Panc1 (cell line): ENCODE data around the gene MSI2. TPM values are rescaled to one million over a fixed set of nuclear protein-coding genes. Genes with fewer than 3 reads are reported as not detected.

Experiments
- ATAC-seq: fragments of 200-7000 bp; cut with Tn5 transposase; 2 replicates; pipeline ENCODE4 v1.9.1; 2020; ENCODE audit warnings: mild to moderate bottlenecking, moderate library complexity
- BruUV-seq: library from RNA; stranded (reverse); fragments of 400-500 nt; replicated peaks from 2 replicates; lab custom pipeline; 2021; lab: Mats Ljungman, UMichigan
- CTCF ChIA-PET: fragments of 300-600 bp; sonication (Branson Sonifier 250); formaldehyde crosslinking; loops from one replicate; lab custom pipeline; 2022; ENCODE audit warnings: antibody characterized with exemption; lab: Charles Lee
- POLR2A ChIA-PET: fragments of 300-600 bp; sonication (Branson Sonifier 250); formaldehyde crosslinking; loops from one replicate; lab custom pipeline; 2022; ENCODE audit warnings: antibody characterized with exemption; lab: Charles Lee
- DNase-seq: peaks from one replicate; pipeline ENCODE4 v3.0.0-alpha.2; 2010; ENCODE audit warnings: low read depth, low spot score
- H3K27ac ChIP-seq: 2 replicates; pipeline ENCODE4 v1.5.1; 2011; ENCODE audit warnings: mild to moderate bottlenecking, low read length, inconsistent platforms
- H3K27me3 ChIP-seq: fragments of 200-500 bp; sonication (Bioruptor generic); 2 replicates; pipeline ENCODE4 v1.6.0; 2014; ENCODE audit warnings: low read length, inconsistent platforms; ENCODE audit not compliant: control insufficient read depth, insufficient read depth
- H3K36me3 ChIP-seq: fragments of 200-500 bp; sonication (Bioruptor generic); 2 replicates; pipeline ENCODE4 v1.5.1; 2014; ENCODE audit warnings: inconsistent platforms, mild to moderate bottlenecking, low read length, moderate library complexity; ENCODE audit not compliant: control insufficient read depth, insufficient read depth
- H3K4me1 ChIP-seq: 2 replicates; pipeline ENCODE4 v1.5.1; 2011; ENCODE audit warnings: inconsistent platforms, mild to moderate bottlenecking, low read length, moderate library complexity; ENCODE audit not compliant: control insufficient read depth, insufficient read depth
- H3K4me3 ChIP-seq, 2 experiments: 2 replicates each; pipeline ENCODE4 v1.5.1; 2011 to 2012; ENCODE audit warnings: low read depth in 2 of 2, low read length in 2 of 2, mild to moderate bottlenecking in 2 of 2, inconsistent platforms in 1 of 2, moderate library complexity in 1 of 2
- H3K9me3 ChIP-seq: fragments of 200-500 bp; sonication (Bioruptor generic); 2 replicates; pipeline ENCODE4 v1.5.1; 2014; ENCODE audit warnings: low read depth, mild to moderate bottlenecking, inconsistent platforms, low read length, moderate library complexity; ENCODE audit not compliant: control insufficient read depth, insufficient read depth
- POLR2AphosphoS5 ChIP-seq: IDR thresholded peaks from 2 replicates; pipeline ENCODE4 v1.6.1; 2012; ENCODE audit warnings: mild to moderate bottlenecking, low read depth, low read length, moderate library complexity
- REST ChIP-seq, 2 experiments: IDR thresholded peaks; 2 replicates each; pipeline ENCODE4 v1.6.1; 2011 to 2012; ENCODE audit warnings: low read depth in 2 of 2, control low read depth in 1 of 2, low read length in 1 of 2, mild to moderate bottlenecking in 1 of 2, moderate library complexity in 1 of 2; ENCODE audit not compliant: insufficient read depth in 1 of 2
- SIN3A ChIP-seq: IDR thresholded peaks from 2 replicates; pipeline ENCODE4 v1.6.1; 2012; ENCODE audit warnings: low read depth, mild to moderate bottlenecking, low read length, moderate library complexity, borderline replicate concordance; ENCODE audit not compliant: insufficient read depth
- TCF7L2 ChIP-seq: IDR thresholded peaks from 2 replicates; pipeline ENCODE4 v1.6.1; 2011; ENCODE audit warnings: mild to moderate bottlenecking, low read depth, low read length, inconsistent platforms
- in situ Hi-C: cut with HindIII; loops from 2 replicates; pipeline ENCODE4 v1.10.0; 2016; ENCODE audit warnings: low sequenced_read_pairs, low pct_unique_long_range_greater_than_20kb
- intact Hi-C: fragments of 100-400 bp; cut with micrococcal nuclease; formaldehyde crosslinking; loops from one replicate; pipeline ENCODE4 v1.10.0; 2022; ENCODE audit not compliant: unreplicated experiment
- total RNA-seq: library from RNA; stranded (reverse); gene quantifications from one replicate; pipeline ENCODE4 v1.2.1, GENCODE V29; 2021; ENCODE audit not compliant: unreplicated experiment
- TF ChIP-seq, protein P1 (sequence below): fragments of 450-650 bp; IDR thresholded peaks from 2 replicates; pipeline ENCODE4 v1.5.1; 2017; ENCODE audit warnings: mild to moderate bottlenecking

MSI2 gene
- total RNA-seq, 1 experiment from 2014 or later = 38.5 TPM

- H3K27me3 ChIP-seq = no peaks in the 10 kb centered on the region
- in situ Hi-C loops = no loop called here
- ATAC-seq = peak; percentile 10; the same call in 1 of the 2 replicates
Observed at GRCh38 chr17:57530508-57530907, 274.2 kb downstream of the MSI2 start.

DNA sequence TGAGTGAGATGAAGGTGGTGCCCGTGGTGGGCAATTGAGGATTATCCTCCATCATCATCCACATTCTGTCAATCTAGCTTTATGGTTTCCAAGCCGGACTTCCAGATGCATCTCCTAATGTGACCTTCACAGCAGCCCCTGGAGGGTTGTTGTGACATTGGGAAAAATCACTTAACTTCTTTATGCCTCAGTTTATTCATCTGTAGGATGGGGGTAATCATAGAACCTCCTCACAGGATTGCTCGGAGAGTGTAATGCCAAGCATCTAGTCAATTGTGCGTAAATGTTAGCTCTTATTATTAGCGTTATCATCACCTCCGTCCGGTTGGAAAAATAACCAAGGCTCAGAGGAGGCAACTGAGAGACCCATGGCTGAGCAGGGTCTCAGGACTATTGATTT is 274.8 kb downstream of the MSI2 start:
- DNase-seq (no peak), ATAC-seq (no peak)
- BruUV-seq = no TSS peak
- CTCF ChIA-PET = no interaction called here
- intact Hi-C loops (no loop called here), in situ Hi-C loops (no loop called here)
- POLR2A ChIA-PET = no interaction called here
- Histone ChIP-seq H3K9me3 (no peaks in the 10 kb centered on the region), H3K36me3 (no peaks in the 10 kb centered on the region), H3K4me1 (no peaks in the 10 kb centered on the region), H3K27me3 (no peaks in the 10 kb centered on the region), H3K4me3 (no peak overlapping the region), H3K27ac (no peak overlapping the region)
- TF ChIP-seq SIN3A (no peak), TCF7L2 (no peak), POLR2AphosphoS5 (no peak), REST (IDR thresholded peaks at IDR 0.05; ENCODE audit: insufficient read depth in 1 of 2, low read depth in 2 of 2, low read length in 1 of 2) (no peak)
- TF ChIP-seq, protein P1, sequence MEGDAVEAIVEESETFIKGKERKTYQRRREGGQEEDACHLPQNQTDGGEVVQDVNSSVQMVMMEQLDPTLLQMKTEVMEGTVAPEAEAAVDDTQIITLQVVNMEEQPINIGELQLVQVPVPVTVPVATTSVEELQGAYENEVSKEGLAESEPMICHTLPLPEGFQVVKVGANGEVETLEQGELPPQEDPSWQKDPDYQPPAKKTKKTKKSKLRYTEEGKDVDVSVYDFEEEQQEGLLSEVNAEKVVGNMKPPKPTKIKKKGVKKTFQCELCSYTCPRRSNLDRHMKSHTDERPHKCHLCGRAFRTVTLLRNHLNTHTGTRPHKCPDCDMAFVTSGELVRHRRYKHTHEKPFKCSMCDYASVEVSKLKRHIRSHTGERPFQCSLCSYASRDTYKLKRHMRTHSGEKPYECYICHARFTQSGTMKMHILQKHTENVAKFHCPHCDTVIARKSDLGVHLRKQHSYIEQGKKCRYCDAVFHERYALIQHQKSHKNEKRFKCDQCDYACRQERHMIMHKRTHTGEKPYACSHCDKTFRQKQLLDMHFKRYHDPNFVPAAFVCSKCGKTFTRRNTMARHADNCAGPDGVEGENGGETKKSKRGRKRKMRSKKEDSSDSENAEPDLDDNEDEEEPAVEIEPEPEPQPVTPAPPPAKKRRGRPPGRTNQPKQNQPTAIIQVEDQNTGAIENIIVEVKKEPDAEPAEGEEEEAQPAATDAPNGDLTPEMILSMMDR = no peak

More at GRCh38 chr17:57530508-57530907, 274.2 kb downstream of the MSI2 start:
- H3K4me1 ChIP-seq = no peaks in the 10 kb centered on the region
- TF ChIP-seq TCF7L2 = no peak
- TF ChIP-seq SIN3A = no peak
- TF ChIP-seq, protein P1 = no peak
- TF ChIP-seq REST (IDR thresholded peaks at IDR 0.05; ENCODE audit: insufficient read depth in 1 of 2, low read depth in 2 of 2, low read length in 1 of 2) = no peak
- TF ChIP-seq POLR2AphosphoS5 = no peak
- ChIA-PET POLR2A (no interaction called here), CTCF (no interaction called here)
- intact Hi-C loops = no loop called here
- no peaks in the 10 kb centered on the region for H3K36me3 ChIP-seq
- no peak overlapping the region for H3K27ac ChIP-seq
- BruUV-seq = no TSS peak
- no peaks in the 10 kb centered on the region for H3K9me3 ChIP-seq
- DNase-seq = no peak
- no peak overlapping the region for H3K4me3 ChIP-seq
